PC-9 (cell line): ENCODE data around the gene ACKR2.

Experiments used
- EZH2 ChIP-seq: fragments of 200-600 bp; sonication (generic); IDR thresholded peaks from 2 replicates; pipeline ENCODE4 v1.8.0; 2017; ENCODE audit warnings: antibody characterized with exemption, low read depth
- TF ChIP-seq, protein P1 (sequence below): fragments of 200-600 bp; sonication (generic); conservative IDR thresholded peaks from 2 replicates; pipeline ENCODE4 v1.6.1; 2017; ENCODE audit warnings: mixed run types, antibody characterized with exemption, mild to moderate bottlenecking, moderate library complexity

GRCh38 chr3:42830437-42831320, 21.4 kb downstream of the ACKR2 start:
- TF ChIP-seq, protein P1, sequence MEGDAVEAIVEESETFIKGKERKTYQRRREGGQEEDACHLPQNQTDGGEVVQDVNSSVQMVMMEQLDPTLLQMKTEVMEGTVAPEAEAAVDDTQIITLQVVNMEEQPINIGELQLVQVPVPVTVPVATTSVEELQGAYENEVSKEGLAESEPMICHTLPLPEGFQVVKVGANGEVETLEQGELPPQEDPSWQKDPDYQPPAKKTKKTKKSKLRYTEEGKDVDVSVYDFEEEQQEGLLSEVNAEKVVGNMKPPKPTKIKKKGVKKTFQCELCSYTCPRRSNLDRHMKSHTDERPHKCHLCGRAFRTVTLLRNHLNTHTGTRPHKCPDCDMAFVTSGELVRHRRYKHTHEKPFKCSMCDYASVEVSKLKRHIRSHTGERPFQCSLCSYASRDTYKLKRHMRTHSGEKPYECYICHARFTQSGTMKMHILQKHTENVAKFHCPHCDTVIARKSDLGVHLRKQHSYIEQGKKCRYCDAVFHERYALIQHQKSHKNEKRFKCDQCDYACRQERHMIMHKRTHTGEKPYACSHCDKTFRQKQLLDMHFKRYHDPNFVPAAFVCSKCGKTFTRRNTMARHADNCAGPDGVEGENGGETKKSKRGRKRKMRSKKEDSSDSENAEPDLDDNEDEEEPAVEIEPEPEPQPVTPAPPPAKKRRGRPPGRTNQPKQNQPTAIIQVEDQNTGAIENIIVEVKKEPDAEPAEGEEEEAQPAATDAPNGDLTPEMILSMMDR = peak; percentile 58
- no peak for TF ChIP-seq EZH2
